ENCODE results near the gene CSNK1E. TPM values are rescaled to one million over a fixed set of nuclear protein-coding genes. Genes with fewer than 3 reads are reported as not detected.

CSNK1E gene
- total RNA-seq, 1 donor from 2014 or later = 107 TPM

- DNase-seq = peak; percentile 59
Observed at GRCh38 chr22:38273135-38273826, 44.0 kb downstream of the CSNK1E start.

- peak; percentile 92 for DNase-seq
Observed at GRCh38 chr22:38272373-38273134, 44.7 kb downstream of the CSNK1E start, which contains the start of gene TMEM184B. TSS of gene TMEM184B (minus strand) at chr22:38273010. CDS start at chr22:38247961, 25,049 bp downstream.

GRCh38 chr22:38271927-38272372, 45.3 kb downstream of the CSNK1E start:
- peak; percentile 60 for DNase-seq

- DNase-seq = no peak
Observed at GRCh38 chr22:38271101-38271500, 46.1 kb downstream of the CSNK1E start.

GRCh38 chr22:38270091-38270992, 46.9 kb downstream of the CSNK1E start:
- no peak for DNase-seq

- no peak for DNase-seq
Observed at GRCh38 chr22:38269466-38269865, 47.8 kb downstream of the CSNK1E start.

- no peak for DNase-seq
Observed at GRCh38 chr22:38267086-38267485, 50.1 kb downstream of the CSNK1E start.

GRCh38 chr22:38266120-38266519, 51.1 kb downstream of the CSNK1E start:
- no peak for DNase-seq

GRCh38 chr22:38264322-38264843, 52.9 kb downstream of the CSNK1E start:
- DNase-seq = no peak

GRCh38 chr22:38262051-38262795, 55.0 kb downstream of the CSNK1E start:
- no peak for DNase-seq

- peak; percentile 73 for DNase-seq
Observed at GRCh38 chr22:38260761-38261681, 56.2 kb downstream of the CSNK1E start.

GRCh38 chr22:38259370-38259769, 57.9 kb downstream of the CSNK1E start:
- DNase-seq = no peak

- no peak for DNase-seq
Observed at GRCh38 chr22:38258895-38259294, 58.3 kb downstream of the CSNK1E start.

- DNase-seq = no peak
Observed at GRCh38 chr22:38257650-38258250, 59.5 kb downstream of the CSNK1E start.

- peak; percentile 81 for DNase-seq
Observed at GRCh38 chr22:38257181-38257580, 60.1 kb downstream of the CSNK1E start.

GRCh38 chr22:38255697-38256096, 61.5 kb downstream of the CSNK1E start:
- no peak for DNase-seq

GRCh38 chr22:38251341-38251692, 65.9 kb downstream of the CSNK1E start:
- DNase-seq = peak; percentile 70

- DNase-seq = no peak
Observed at GRCh38 chr22:38250643-38251340, 66.4 kb downstream of the CSNK1E start.

Measured in tongue (tissue), 2 donors.